ENCODE results near the gene PRR12. TPM values are rescaled to one million over a fixed set of nuclear protein-coding genes. Genes with fewer than 3 reads are reported as not detected.

Gene PRR12
- total and polyA plus RNA-seq, 2 donors (not counting 1 experiment from before 2014, with no cell fraction given) = 8.4 to 70.7 TPM

DNA sequence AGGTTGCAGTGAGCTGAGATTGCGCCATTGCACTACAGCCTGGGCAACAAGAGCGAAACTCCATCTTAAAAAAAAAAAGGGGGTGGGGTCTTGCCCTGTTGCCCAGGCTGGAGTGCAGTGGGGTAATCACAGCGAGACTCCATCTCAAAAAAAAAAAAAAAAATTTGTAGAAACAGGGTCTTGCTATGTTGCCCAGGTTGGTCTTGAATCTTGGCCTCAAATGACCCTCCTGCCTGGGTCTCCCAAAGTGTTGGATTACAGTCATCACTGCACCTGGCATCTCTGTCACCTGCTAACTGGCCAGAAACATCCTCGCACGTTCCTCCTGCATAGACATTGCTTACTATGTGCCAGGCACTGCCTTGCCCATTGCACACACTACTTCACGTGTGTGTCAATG is 49.1 kb upstream of the PRR12 start:
- no peaks in the 10 kb centered on the region for H3K27me3 ChIP-seq (replicated peaks in 1 of 4; ENCODE audit: control extremely low read depth in 1 of 4, control insufficient read depth in 3 of 4, insufficient read depth in 4 of 4, low read length in 3 of 4)

DNA sequence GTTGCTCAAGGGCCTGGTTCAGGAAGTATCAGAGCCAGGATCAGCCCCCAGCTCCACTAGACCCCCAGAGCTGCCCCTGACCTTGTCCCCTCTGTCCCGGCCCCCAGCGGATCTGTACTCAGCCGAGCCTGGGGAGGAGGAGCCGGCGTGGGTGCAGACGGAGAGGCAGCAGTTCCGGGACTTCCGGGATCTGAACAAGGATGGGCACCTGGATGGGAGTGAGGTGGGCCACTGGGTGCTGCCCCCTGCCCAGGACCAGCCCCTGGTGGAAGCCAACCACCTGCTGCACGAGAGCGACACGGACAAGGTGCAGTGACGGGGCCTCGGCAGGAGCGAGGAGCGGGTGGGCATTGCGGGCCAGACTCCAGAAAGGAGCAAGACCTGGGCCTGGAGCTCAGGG is 48.5 kb upstream of the PRR12 start:
- Mint-ChIP-seq H3K9me3 (ENCODE audit: insufficient read depth) (no peaks in the 10 kb centered on the region), H3K27me3 (no peaks in the 10 kb centered on the region), H3K27ac (no peak overlapping the region), H3K4me3 (no peak overlapping the region), H3K4me1 (peaks cover 25% of the 10 kb centered on the region)
- Histone ChIP-seq H3K79me2 (ENCODE audit: control insufficient read depth, insufficient read depth, low read length) (no peaks in the 10 kb centered on the region), H2AFZ (ENCODE audit: insufficient read depth, low read depth, low read length, poor library complexity, severe bottlenecking) (no peak overlapping the region), H3K9ac (ENCODE audit: low read length) (no peak overlapping the region), H3K36me3 (replicated peaks in 1 of 2; ENCODE audit: control extremely low read depth in 1 of 2, control insufficient read depth in 1 of 2, extremely low read depth in 1 of 2, insufficient read depth in 2 of 2, low read length in 1 of 2) (no peaks in the 10 kb centered on the region), H3K4me1 (ENCODE audit: control insufficient read depth in 2 of 2, insufficient read depth in 2 of 2, low read length in 2 of 2) (peaks cover 10 to 24% of the 10 kb centered on the region in 2 donors), H3K4me2 (replicated peaks; ENCODE audit: low read depth, low read length, poor library complexity, severe bottlenecking) (no peak overlapping the region), H3K4me3 (ENCODE audit: control extremely low read depth in 1 of 5, extremely low read depth in 1 of 5, insufficient read depth in 1 of 5, low read depth in 2 of 5, low read length in 4 of 5) (no peak overlapping the region), H3K27ac (ENCODE audit: low read length in 2 of 2) (no peak overlapping the region), H3K27me3 (replicated peaks in 1 of 4; ENCODE audit: control extremely low read depth in 1 of 4, control insufficient read depth in 3 of 4, insufficient read depth in 4 of 4, low read length in 3 of 4) (no peaks in the 10 kb centered on the region), H4K20me1 (ENCODE audit: control insufficient read depth, insufficient read depth, low read length, poor library complexity, severe bottlenecking) (no peaks in the 10 kb centered on the region), H3K9me3 (ENCODE audit: control extremely low read depth in 1 of 3, control insufficient read depth in 2 of 3, insufficient read depth in 1 of 3, low read length in 2 of 3) (no peaks in the 10 kb centered on the region)
- CTCF ChIA-PET = interaction anchor here (1.1 to 1.3 kb wide), 2 partner anchors 35 to 136 kb away, joined by 3 read pairs; no protein-coding TSS in a partner anchor
- TF ChIP-seq, protein P1, sequence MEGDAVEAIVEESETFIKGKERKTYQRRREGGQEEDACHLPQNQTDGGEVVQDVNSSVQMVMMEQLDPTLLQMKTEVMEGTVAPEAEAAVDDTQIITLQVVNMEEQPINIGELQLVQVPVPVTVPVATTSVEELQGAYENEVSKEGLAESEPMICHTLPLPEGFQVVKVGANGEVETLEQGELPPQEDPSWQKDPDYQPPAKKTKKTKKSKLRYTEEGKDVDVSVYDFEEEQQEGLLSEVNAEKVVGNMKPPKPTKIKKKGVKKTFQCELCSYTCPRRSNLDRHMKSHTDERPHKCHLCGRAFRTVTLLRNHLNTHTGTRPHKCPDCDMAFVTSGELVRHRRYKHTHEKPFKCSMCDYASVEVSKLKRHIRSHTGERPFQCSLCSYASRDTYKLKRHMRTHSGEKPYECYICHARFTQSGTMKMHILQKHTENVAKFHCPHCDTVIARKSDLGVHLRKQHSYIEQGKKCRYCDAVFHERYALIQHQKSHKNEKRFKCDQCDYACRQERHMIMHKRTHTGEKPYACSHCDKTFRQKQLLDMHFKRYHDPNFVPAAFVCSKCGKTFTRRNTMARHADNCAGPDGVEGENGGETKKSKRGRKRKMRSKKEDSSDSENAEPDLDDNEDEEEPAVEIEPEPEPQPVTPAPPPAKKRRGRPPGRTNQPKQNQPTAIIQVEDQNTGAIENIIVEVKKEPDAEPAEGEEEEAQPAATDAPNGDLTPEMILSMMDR (IDR thresholded peaks at IDR 0.05) = no peak
- TF ChIP-seq EZH2 (IDR thresholded peaks at IDR 0.05; ENCODE audit: borderline replicate concordance, insufficient read depth, low read depth, low read length, poor library complexity, severe bottlenecking) = no peak
- DNase-seq = no peak
- intact Hi-C loops (cut with micrococcal nuclease) = no loop called here
- POLR2A ChIA-PET = interaction anchor here (0.5 kb wide), 1 partner anchor 44 kb away, joined by 4 read pairs; no protein-coding TSS in a partner anchor
- ATAC-seq (ENCODE audit: low read depth) = no peak
- 97% methylated on average over 16 of the region's 16 CpGs for WGBS (ENCODE audit: insufficient coverage)

More for the DNA sequence above, 49.1 kb upstream of the PRR12 start:
- Mint-ChIP-seq H3K9me3 (ENCODE audit: insufficient read depth) (no peaks in the 10 kb centered on the region), H3K4me1 (peaks cover 24% of the 10 kb centered on the region), H3K27ac (no peak overlapping the region), H3K27me3 (no peaks in the 10 kb centered on the region), H3K4me3 (no peak overlapping the region)
- Histone ChIP-seq H3K79me2 (ENCODE audit: control insufficient read depth, insufficient read depth, low read length) (no peaks in the 10 kb centered on the region), H2AFZ (ENCODE audit: insufficient read depth, low read depth, low read length, poor library complexity, severe bottlenecking) (no peak overlapping the region), H3K27ac (ENCODE audit: low read length in 2 of 2) (no peak overlapping the region), H3K36me3 (replicated peaks in 1 of 2; ENCODE audit: control extremely low read depth in 1 of 2, control insufficient read depth in 1 of 2, extremely low read depth in 1 of 2, insufficient read depth in 2 of 2, low read length in 1 of 2) (no peaks in the 10 kb centered on the region), H3K4me2 (replicated peaks; ENCODE audit: low read depth, low read length, poor library complexity, severe bottlenecking) (no peak overlapping the region), H3K4me1 (ENCODE audit: control insufficient read depth in 2 of 2, insufficient read depth in 2 of 2, low read length in 2 of 2) (peaks cover 14 to 25% of the 10 kb centered on the region in 2 donors), H3K9me3 (ENCODE audit: control extremely low read depth in 1 of 3, control insufficient read depth in 2 of 3, insufficient read depth in 1 of 3, low read length in 2 of 3) (no peaks in the 10 kb centered on the region), H3K4me3 (ENCODE audit: control extremely low read depth in 1 of 5, extremely low read depth in 1 of 5, insufficient read depth in 1 of 5, low read depth in 2 of 5, low read length in 4 of 5) (no peak overlapping the region), H4K20me1 (ENCODE audit: control insufficient read depth, insufficient read depth, low read length, poor library complexity, severe bottlenecking) (no peaks in the 10 kb centered on the region), H3K9ac (ENCODE audit: low read length) (no peak overlapping the region)
- WGBS (ENCODE audit: insufficient coverage) = 95% methylated on average over 3 of the region's 6 CpGs
- intact Hi-C loops (cut with micrococcal nuclease) = no loop called here
- TF ChIP-seq, protein P1 (IDR thresholded peaks at IDR 0.05) = no peak
- no peak for TF ChIP-seq EZH2 (IDR thresholded peaks at IDR 0.05; ENCODE audit: borderline replicate concordance, insufficient read depth, low read depth, low read length, poor library complexity, severe bottlenecking)
- ChIA-PET CTCF (interaction anchor here (0.9 to 1.1 kb wide), 2 partner anchors 30 to 34 kb away, joined by 3 read pairs; no protein-coding TSS in a partner anchor), POLR2A (interaction anchor here (0.7 kb wide), 1 partner anchor 33 kb away, joined by 8 read pairs; no protein-coding TSS in a partner anchor)
- DNase-seq = no peak
- ATAC-seq (ENCODE audit: low read depth) = no peak
